Fibroblast of mammary gland (primary cell): Measurements from ENCODE around the gene SELENOO.

Experiments used
- DNase-seq: peaks from one replicate; pipeline ENCODE4 v3.0.0-alpha.2; 2010; ENCODE audit warnings: low read depth
- H3K4me3 ChIP-seq: 2 replicates; pipeline ENCODE4 v1.5.1; 2011; ENCODE audit warnings: low read depth, mild to moderate bottlenecking, low read length, moderate library complexity; ENCODE audit not compliant: control insufficient read depth
- CTCF ChIP-seq: conservative IDR thresholded peaks from 2 replicates; pipeline ENCODE4 v1.5.1; 2011; ENCODE audit warnings: low read depth, low read length, inconsistent platforms; ENCODE audit not compliant: control insufficient read depth, insufficient read depth

SELENOO gene

GRCh38 chr22:50238755-50239154 lies 37.9 kb downstream of the SELENOO start:
- no peak overlapping the region for H3K4me3 ChIP-seq
- DNase-seq = no peak
- TF ChIP-seq CTCF = no peak

DNA sequence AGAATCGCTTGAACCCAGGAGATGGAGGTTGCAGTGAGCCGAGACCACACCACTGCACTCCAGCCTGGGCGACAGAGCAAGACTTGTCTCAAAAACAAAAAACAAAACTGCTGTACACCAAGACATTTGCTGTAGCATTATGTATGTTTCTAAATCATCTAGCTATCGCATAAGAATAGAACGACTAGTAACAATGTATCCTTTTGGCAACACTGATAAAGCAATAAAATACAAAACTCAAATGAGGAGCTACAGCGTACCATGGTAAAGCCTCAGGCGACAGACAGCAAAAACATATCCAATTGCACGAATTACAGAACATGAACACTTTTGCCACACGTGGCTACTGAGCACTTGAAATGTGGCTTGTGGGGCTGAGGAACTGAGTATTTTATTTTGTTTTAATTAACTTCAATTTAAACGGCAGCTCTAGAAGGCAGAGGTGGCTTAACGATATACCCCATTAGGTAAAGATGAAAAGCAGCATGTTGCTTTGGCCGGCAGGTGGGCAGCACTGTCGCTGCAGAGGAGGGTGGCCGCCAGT lies 41.7 kb downstream of the SELENOO start:
- TF ChIP-seq CTCF = no peak
- DNase-seq = peak; percentile 10

GRCh38 chr22:50243685-50244419 lies 43.0 kb downstream of the SELENOO start:
- no peak for TF ChIP-seq CTCF
- DNase-seq = peak; percentile 15
- H3K4me3 ChIP-seq = peak overlapping the region; percentile 77

More for the DNA sequence above, 41.7 kb downstream of the SELENOO start:
- H3K4me3 ChIP-seq = peak overlapping the region; percentile 77

DNA sequence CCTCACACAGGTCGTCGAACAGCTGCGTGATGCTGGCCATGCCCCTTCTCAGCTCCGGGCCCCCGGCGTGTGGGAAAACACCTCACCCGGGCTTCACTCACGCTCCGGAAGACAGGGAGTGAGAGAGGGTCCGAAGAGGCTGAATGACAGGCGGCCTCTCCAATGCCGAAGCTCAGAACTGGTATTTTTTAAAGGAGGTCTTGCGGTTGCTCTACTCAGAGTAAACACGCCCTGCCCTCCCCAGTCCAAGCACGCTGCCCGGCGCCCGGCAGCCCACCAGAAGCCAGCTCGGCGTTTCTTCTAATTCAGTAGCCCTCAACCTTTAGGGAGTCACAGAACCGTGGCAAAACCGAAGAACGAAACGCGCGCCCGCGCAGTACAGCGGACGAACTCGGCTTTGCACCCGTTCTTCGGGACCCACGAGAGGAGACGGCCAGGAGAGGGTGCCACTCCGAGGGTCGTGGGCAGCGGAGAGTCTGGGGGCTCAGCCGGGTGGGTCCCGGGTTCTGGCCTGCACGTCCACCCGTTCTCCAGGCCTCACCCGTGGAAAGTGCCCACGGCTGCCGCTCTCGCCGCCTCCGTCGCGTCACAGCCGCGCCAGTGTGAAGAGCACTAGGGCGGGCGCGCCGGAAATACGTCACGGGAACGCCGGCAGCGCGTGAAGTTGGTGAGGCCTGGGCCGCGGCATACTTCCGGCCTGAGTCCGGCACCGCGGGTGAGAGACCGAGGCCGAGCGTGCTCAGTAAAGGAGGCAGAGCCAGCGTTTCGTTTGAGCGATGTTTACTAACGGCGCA lies 43.8 kb downstream of the SELENOO start, which contains the start of gene TUBGCP6:
Gene TUBGCP6 (minus strand): TSS at position 604 of the 794 bp plus-strand sequence. CDS start 564 bp downstream, at position 40.
- peak within 1 kb of the TSS; percentile 77 for H3K4me3 ChIP-seq
- no peak for TF ChIP-seq CTCF
- DNase-seq = peak; percentile 89

DNA sequence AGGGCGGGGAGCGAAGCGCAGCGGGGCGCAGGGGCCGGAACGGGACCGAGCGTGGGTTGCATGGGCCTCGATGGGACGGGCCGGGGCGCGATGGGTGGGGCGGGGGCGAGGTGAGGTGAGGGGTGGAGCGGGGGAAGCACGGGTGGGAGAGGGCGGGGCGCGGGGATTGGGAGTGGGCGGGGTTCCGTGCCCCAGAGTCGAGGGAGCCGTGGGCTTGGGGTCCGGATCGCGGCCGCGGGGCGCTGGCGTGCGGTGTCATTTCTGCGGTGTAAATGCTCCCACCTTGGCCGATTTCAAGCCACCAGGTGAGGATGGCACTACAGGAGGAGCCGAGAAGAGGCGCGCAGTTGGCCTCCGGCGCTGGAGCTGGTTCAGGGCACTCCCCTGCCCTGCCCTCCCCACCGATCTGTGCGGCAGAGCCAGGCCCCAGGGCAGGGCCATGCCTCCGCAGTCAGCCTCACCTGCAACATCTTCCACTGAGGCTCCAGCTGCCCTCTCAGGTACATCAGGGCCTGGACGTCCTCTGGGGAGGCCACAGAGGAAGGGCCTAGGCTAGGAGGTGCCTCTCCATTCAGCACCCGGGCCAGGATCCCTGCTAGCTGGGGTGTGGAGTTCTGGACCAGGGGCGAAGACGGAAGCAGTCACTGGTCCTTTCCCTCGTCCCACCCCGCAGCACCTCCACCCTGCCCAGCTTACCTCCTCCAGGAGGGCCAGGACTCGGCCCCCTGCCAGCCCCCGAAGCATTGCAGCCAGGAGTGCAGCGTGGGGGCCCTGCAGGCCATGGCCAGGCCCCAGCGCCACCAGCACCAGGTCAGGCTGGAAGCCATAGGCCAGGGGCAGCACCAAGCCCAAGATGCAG lies 44.6 kb downstream of the SELENOO start:
- TF ChIP-seq CTCF = no peak
- H3K4me3 ChIP-seq = peak overlapping the region; percentile 77
- no peak for DNase-seq

DNA sequence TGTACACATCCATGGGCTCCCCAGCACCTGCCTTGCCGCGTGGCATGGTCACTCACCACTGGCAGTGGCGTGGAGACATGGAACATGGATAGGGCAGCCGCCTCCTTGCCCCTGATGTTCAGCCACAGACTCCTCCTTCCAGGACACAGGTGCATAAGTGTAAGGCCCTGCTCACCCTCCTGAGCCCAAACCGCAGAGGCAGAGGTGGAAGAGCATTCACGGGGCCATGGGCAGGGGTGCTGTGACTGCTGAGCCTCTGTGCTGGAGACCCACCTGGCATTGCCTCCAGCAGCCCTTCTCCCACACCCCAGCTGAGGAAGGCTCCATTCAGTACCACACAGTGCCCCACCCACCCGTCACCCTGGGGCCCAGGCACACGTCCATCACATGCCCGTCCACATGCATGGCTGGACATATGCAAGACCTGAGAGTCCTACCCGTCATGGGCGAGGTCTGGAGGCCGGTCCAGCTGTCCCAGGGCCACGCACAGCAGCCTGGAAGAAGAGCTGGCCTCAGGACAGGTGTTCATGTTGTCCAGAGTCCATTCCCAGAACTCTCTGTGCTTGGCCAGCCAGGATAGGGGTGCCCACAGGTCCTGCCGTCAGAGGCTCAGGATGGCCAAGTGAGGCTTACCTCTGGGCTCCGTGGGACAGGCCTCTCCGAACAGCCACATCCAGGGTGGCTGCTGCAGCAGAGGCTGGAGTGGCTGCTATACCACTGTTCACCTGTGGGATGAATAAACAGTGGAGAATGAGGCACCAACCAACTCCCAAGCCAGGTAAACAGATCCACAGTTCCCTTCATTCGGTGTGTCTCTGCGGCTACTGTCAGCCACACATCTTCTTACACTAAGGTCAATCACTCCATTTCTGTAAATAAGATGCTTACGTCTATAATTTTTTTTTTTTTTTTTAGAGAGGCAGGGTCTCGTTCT lies 45.7 kb downstream of the SELENOO start:
- TF ChIP-seq CTCF = no peak
- DNase-seq = no peak
- H3K4me3 ChIP-seq = no peak overlapping the region
